GM23248 (cell line): ENCODE measurements around the gene CD4.

Experiments used
- EZH2 ChIP-seq: fragments of 200-600 bp; sonication (generic); IDR thresholded peaks from 2 replicates; pipeline ENCODE4 v1.6.1; 2018; ENCODE audit warnings: antibody characterized with exemption, mild to moderate bottlenecking; ENCODE audit not compliant: insufficient read depth, poor library complexity, severe bottlenecking
- EZH2phosphoT487 ChIP-seq: fragments of 200-600 bp; sonication (generic); IDR thresholded peaks from 2 replicates; pipeline ENCODE4 v1.6.1; 2018; ENCODE audit warnings: antibody characterized with exemption, moderate library complexity, mild to moderate bottlenecking, low read depth; ENCODE audit not compliant: insufficient read depth

DNA sequence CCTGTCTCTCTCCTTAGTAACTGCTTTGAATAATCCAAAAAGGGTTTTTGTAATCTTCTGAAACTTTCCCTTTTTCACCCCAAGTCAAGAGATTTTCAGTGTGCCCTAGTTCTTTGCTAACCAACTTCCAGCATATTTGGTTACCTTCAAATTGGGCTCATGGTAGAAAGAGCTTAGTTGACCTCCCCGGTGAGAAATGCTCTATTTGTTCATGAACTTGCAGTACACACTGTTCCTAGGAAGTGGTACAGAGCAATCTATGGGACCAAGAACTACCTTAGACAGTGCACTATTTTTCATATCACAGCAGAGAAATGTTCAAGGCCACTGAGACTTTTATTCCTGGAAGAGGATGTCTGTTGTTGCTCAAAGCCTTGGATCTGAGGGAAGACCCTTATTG, 64.3 kb downstream of the CD4 start:
- no peak for TF ChIP-seq EZH2phosphoT487
- TF ChIP-seq EZH2 = no peak
